NCI-H526 (cell line): Measurements from ENCODE around the gene EFTUD2.
"Not testable (repeated sequence)": the region's sequence is repeated elsewhere in the genome, so short reads cannot be mapped to it uniquely, and the experiment has no call there.

Experiments used
- DNase-seq, 2 experiments: peaks; one replicate each; lab custom pipeline; 2025; lab: John Stamatoyannopoulos, UW

EFTUD2 gene

GRCh38 chr17:44848961-44849489 is 50.2 kb downstream of the EFTUD2 start:
- DNase-seq = no peak

- DNase-seq = no peak
Observed at GRCh38 chr17:44848257-44848795, 50.9 kb downstream of the EFTUD2 start.

- peak in 1 of 2 experiments; percentile 63 for DNase-seq
Observed at GRCh38 chr17:44847586-44847985, 51.7 kb downstream of the EFTUD2 start, which contains the start of gene HIGD1B. HIGD1B (plus strand) TSS chr17:44847883; CDS start chr17:44848153, 270 bp downstream.

- DNase-seq = no peak
Observed at GRCh38 chr17:44846206-44846605, 53.0 kb downstream of the EFTUD2 start.

- DNase-seq = no peak
Observed at GRCh38 chr17:44844390-44844830, 54.8 kb downstream of the EFTUD2 start.

GRCh38 chr17:44842748-44843147 is 56.5 kb downstream of the EFTUD2 start:
- DNase-seq = no peak

- no peak for DNase-seq
Observed at GRCh38 chr17:44840936-44841335, 58.3 kb downstream of the EFTUD2 start.

- DNase-seq = no peak
Observed at GRCh38 chr17:44840274-44840673, 59.0 kb downstream of the EFTUD2 start.

GRCh38 chr17:44837196-44837595 is 62.0 kb downstream of the EFTUD2 start:
- DNase-seq = no peak

- no peak for DNase-seq
Observed at GRCh38 chr17:44832805-44833204, 66.4 kb downstream of the EFTUD2 start.

GRCh38 chr17:44831371-44831770 is 67.9 kb downstream of the EFTUD2 start:
- no peak for DNase-seq

GRCh38 chr17:44830359-44831288 is 68.6 kb downstream of the EFTUD2 start:
- peak in 1 of 2 experiments; percentile 66 for DNase-seq

- peak in 1 of 2 experiments; percentile 79 for DNase-seq
Observed at GRCh38 chr17:44829523-44830358, 69.5 kb downstream of the EFTUD2 start, which contains the start of gene GJC1. GJC1 (minus strand) TSS chr17:44830287; CDS start chr17:44805817, 24,470 bp downstream.

GRCh38 chr17:44828919-44829522 is 70.2 kb downstream of the EFTUD2 start:
- peak in 1 of 2 experiments; percentile 64 for DNase-seq

GRCh38 chr17:44827863-44828262 is 71.4 kb downstream of the EFTUD2 start:
- no peak for DNase-seq

- no peak for DNase-seq
Observed at GRCh38 chr17:44826123-44826790, 73.0 kb downstream of the EFTUD2 start.

GRCh38 chr17:44825236-44825635 is 74.0 kb downstream of the EFTUD2 start:
- DNase-seq = not testable (repeated sequence)

GRCh38 chr17:44820631-44821212 is 78.5 kb downstream of the EFTUD2 start:
- no peak for DNase-seq

- not testable (repeated sequence) for DNase-seq
Observed at GRCh38 chr17:44818508-44818907, 80.7 kb downstream of the EFTUD2 start.

- DNase-seq = no peak
Observed at GRCh38 chr17:44812263-44812662, 87.0 kb downstream of the EFTUD2 start.
